Astrocyte of the cerebellum (primary cell): ENCODE results near the gene MOXD1.

Experiments
- DNase-seq: peaks from one replicate; pipeline ENCODE4 v3.0.0-alpha.2; 2011; ENCODE audit warnings: low read depth
- H3K4me3 ChIP-seq: 2 replicates; pipeline ENCODE4 v1.5.1; 2011; ENCODE audit warnings: mild to moderate bottlenecking, low read depth, low read length, moderate library complexity
- CTCF ChIP-seq: IDR thresholded peaks from 2 replicates; pipeline ENCODE4 v1.5.1; 2012; ENCODE audit warnings: low read length, low read depth, moderate library complexity, mild to moderate bottlenecking; ENCODE audit errors: missing control alignments
- in situ Hi-C: cut with HindIII; loops from 2 replicates; pipeline ENCODE4 v1.10.0; 2017; ENCODE audit warnings: low sequenced_read_pairs

Gene MOXD1

GRCh38 chr6:132425176-132425575 is 23.9 kb upstream of the MOXD1 start:
- no peak for TF ChIP-seq CTCF
- in situ Hi-C loops, result no loop called here
- DNase-seq, result no peak
- H3K4me3 ChIP-seq, result no peak overlapping the region

GRCh38 chr6:132423839-132424238 is 22.6 kb upstream of the MOXD1 start:
- TF ChIP-seq CTCF, result no peak
- no peak for DNase-seq
- in situ Hi-C loops, result no loop called here
- H3K4me3 ChIP-seq, result no peak overlapping the region

- no peak for TF ChIP-seq CTCF
- DNase-seq, result no peak
- in situ Hi-C loops, result no loop called here
- no peak overlapping the region for H3K4me3 ChIP-seq
These were observed 17.1 kb upstream of the MOXD1 start for GRCh38 chr6:132418235-132418965.

- H3K4me3 ChIP-seq, result no peak overlapping the region
- DNase-seq, result no peak
- TF ChIP-seq CTCF, result no peak
- in situ Hi-C loops, result no loop called here
These were observed 13.5 kb upstream of the MOXD1 start for GRCh38 chr6:132414761-132415160.

- TF ChIP-seq CTCF, result no peak
These were observed 13.0 kb upstream of the MOXD1 start for GRCh38 chr6:132414322-132414721.

GRCh38 chr6:132413499-132413802 is 12.2 kb upstream of the MOXD1 start:
- in situ Hi-C loops, result no loop called here
- H3K4me3 ChIP-seq, result no peak overlapping the region
- DNase-seq, result no peak
- no peak for TF ChIP-seq CTCF

More at GRCh38 chr6:132414322-132414721, 13.0 kb upstream of the MOXD1 start:
- DNase-seq, result no peak
- H3K4me3 ChIP-seq, result no peak overlapping the region
- in situ Hi-C loops, result no loop called here
